Upper lobe of right lung (tissue), 1 donor: ENCODE measurements around the gene SNN. TPM values are rescaled to one million over a fixed set of nuclear protein-coding genes. Genes with fewer than 3 reads are reported as not detected.

Experiments
- ATAC-seq: fragments of 200-7000 bp; cut with Tn5 transposase; one replicate; pipeline ENCODE4 v1.9.1; 2020; ENCODE audit warnings: mild to moderate bottlenecking, moderate library complexity
- DNase-seq: peaks from one replicate; pipeline ENCODE4 v3.0.0-alpha.2; 2020
- H3K27ac ChIP-seq: fragments of 200-600 bp; one replicate; pipeline ENCODE4 v1.8.0; 2022
- H3K27me3 ChIP-seq: fragments of 200-600 bp; one replicate; pipeline ENCODE4 v1.8.0; 2022; ENCODE audit warnings: mild to moderate bottlenecking
- H3K36me3 ChIP-seq: fragments of 200-600 bp; one replicate; pipeline ENCODE4 v1.8.0; 2022
- H3K4me1 ChIP-seq: fragments of 200-600 bp; one replicate; pipeline ENCODE4 v1.8.0; 2022
- H3K4me3 ChIP-seq: fragments of 200-600 bp; one replicate; pipeline ENCODE4 v1.8.0; 2022; ENCODE audit warnings: mild to moderate bottlenecking
- H3K9me3 ChIP-seq: fragments of 200-600 bp; one replicate; pipeline ENCODE4 v1.8.0; 2022
- CTCF ChIP-seq: fragments of 200-600 bp; IDR thresholded peaks from one replicate; pipeline ENCODE4 v1.8.0; 2022; ENCODE audit warnings: antibody characterized with exemption
- intact Hi-C: fragments of 100-400 bp; cut with DNase I; formaldehyde crosslinking; loops from one replicate; pipeline ENCODE4 v1.11.0; 2022
- total RNA-seq: library from RNA; stranded (reverse); fragmentation: NEBNext Ultra II Directional; extraction: Animal tissue kit (Norgen Biotek cat#: 25700); gene quantifications from one replicate; pipeline ENCODE4 v1.2.1, GENCODE V29; 2021
- donor health status: DM: no; HTN: yes; CAD: no; lungs with severe emphysema.

The SNN gene
- total RNA-seq, 1 donor from 2014 or later: 31.1 TPM

GRCh38 chr16:11632455-11632939 is 35.8 kb upstream of the SNN start:
- Histone ChIP-seq H3K36me3 (no peaks in the 10 kb centered on the region), H3K4me3 (no peak overlapping the region), H3K27me3 (no peaks in the 10 kb centered on the region), H3K9me3 (no peaks in the 10 kb centered on the region), H3K4me1 (peaks cover 45% of the 10 kb centered on the region), H3K27ac (peak overlapping the region; percentile 74)
- DNase-seq: peak; percentile 84
- ATAC-seq: peak; percentile 75
- no peak for TF ChIP-seq CTCF
- intact Hi-C loops: no loop called here

- no peak for TF ChIP-seq CTCF
- H3K4me3 ChIP-seq: no peak overlapping the region
- ATAC-seq: no peak
- H3K9me3 ChIP-seq: no peaks in the 10 kb centered on the region
- no peaks in the 10 kb centered on the region for H3K27me3 ChIP-seq
- DNase-seq: no peak
- peaks cover 43% of the 10 kb centered on the region for H3K4me1 ChIP-seq
- peak overlapping the region; percentile 74 for H3K27ac ChIP-seq
- intact Hi-C loops: no loop called here
- H3K36me3 ChIP-seq: no peaks in the 10 kb centered on the region
These were observed 35.1 kb upstream of the SNN start for GRCh38 chr16:11633113-11633512.

- no peaks in the 10 kb centered on the region for H3K36me3 ChIP-seq
- no peak overlapping the region for H3K4me3 ChIP-seq
- no peaks in the 10 kb centered on the region for H3K27me3 ChIP-seq
- no peaks in the 10 kb centered on the region for H3K9me3 ChIP-seq
- DNase-seq: no peak
- peaks cover 37% of the 10 kb centered on the region for H3K4me1 ChIP-seq
- TF ChIP-seq CTCF: no peak
- ATAC-seq: no peak
- no peak overlapping the region for H3K27ac ChIP-seq
- intact Hi-C loops: no loop called here
These were observed 33.9 kb upstream of the SNN start for GRCh38 chr16:11634312-11634711.

- no peaks in the 10 kb centered on the region for H3K36me3 ChIP-seq
- H3K4me1 ChIP-seq: peaks cover 38% of the 10 kb centered on the region
- H3K27me3 ChIP-seq: no peaks in the 10 kb centered on the region
- H3K27ac ChIP-seq: no peak overlapping the region
- H3K4me3 ChIP-seq: no peak overlapping the region
- intact Hi-C loops: no loop called here
- TF ChIP-seq CTCF: no peak
- ATAC-seq: no peak
- no peak for DNase-seq
- no peaks in the 10 kb centered on the region for H3K9me3 ChIP-seq
These were observed 33.1 kb upstream of the SNN start for GRCh38 chr16:11635113-11635652.

- Histone ChIP-seq H3K4me1 (peaks cover 40% of the 10 kb centered on the region), H3K9me3 (no peaks in the 10 kb centered on the region), H3K27ac (no peak overlapping the region), H3K36me3 (no peaks in the 10 kb centered on the region), H3K27me3 (no peaks in the 10 kb centered on the region), H3K4me3 (no peak overlapping the region)
- DNase-seq (no peak), ATAC-seq (no peak)
- intact Hi-C loops: no loop called here
- TF ChIP-seq CTCF: no peak
These were observed 32.5 kb upstream of the SNN start for GRCh38 chr16:11635679-11636171.
